G401.6 (cell line): ENCODE results near the gene TMLHE.
"Not testable (repeated sequence)": the region's sequence is repeated elsewhere in the genome, so short reads cannot be mapped to it uniquely, and the experiment has no call there.

Source experiments
- FAIRE-seq: peaks from 2 replicates; lab custom pipeline; 2012; peaks lifted over from hg19 to GRCh38; lab: Jason Lieb, UNC

TMLHE gene

DNA sequence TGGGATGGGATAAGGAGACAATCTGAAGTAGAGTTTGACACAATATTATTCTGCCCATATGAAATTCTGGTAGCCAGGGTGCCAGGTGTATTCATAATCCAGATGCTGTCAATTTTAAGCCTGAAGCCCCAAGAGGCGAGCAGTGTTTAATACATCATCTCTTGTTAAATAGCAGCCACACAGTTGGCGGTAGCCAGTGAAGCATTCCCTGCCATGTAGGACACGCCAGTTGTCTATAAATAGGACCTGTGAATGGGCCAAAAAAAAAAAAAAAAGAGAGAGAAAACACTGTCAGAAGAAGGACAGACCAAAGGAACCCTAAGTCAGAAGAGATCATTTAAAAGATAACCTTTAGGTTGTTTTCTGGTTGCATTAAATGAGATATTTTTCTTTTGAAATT, 121.3 kb downstream of the TMLHE start:
- FAIRE-seq: not testable (repeated sequence)

GRCh38 chrX:155477136-155477535, 135.6 kb downstream of the TMLHE start:
- FAIRE-seq: not testable (repeated sequence)

GRCh38 chrX:155466269-155466938, 146.3 kb downstream of the TMLHE start:
- not testable (repeated sequence) for FAIRE-seq

DNA sequence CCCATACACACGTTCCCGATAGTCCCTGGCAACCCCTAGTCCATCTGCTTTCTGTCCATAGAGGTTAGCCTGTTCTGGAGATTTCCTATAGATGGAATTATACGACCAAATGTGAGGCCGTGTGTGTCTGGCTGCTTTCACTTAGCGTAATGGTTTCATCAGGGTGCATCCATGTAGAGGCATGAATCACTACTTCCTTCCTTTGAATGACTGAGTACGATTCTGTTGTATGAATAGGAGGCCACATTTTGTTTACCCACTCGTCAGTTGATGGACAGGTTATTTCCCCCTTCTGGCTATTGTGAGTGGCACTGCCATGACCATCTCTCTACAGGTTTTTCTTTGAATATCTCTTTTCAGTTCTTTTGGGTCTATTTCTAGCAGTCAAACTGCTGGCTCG, 152.3 kb downstream of the TMLHE start:
- FAIRE-seq: not testable (repeated sequence)

DNA sequence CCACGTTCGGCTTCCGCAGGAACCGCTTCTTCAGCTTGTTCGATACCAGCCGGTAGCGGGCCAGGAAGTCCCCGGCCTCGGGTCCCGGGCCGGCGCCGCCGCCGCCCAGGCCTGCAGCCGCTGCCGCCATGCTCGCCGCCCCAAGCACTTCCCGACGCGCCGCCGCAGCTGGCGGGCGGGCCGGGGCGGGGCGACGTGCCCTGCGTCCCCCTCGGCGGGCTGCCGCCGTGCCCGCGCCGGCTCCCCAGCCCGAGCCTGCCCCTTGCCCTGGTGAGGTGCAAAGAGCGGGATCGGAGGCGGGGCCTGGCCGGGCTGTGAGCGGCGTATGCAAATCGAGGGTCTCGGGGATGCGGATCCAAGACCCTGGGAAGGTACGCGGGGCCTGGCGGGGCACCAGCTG, 154.3 kb downstream of the TMLHE start, which contains the start of gene F8A3:
F8A3 (minus strand) TSS at position 150 of the 400 bp plus-strand sequence; CDS start at position 130, 20 bp downstream.
- FAIRE-seq: not testable (repeated sequence)

GRCh38 chrX:155457761-155458447, 154.8 kb downstream of the TMLHE start:
- FAIRE-seq: not testable (repeated sequence)

DNA sequence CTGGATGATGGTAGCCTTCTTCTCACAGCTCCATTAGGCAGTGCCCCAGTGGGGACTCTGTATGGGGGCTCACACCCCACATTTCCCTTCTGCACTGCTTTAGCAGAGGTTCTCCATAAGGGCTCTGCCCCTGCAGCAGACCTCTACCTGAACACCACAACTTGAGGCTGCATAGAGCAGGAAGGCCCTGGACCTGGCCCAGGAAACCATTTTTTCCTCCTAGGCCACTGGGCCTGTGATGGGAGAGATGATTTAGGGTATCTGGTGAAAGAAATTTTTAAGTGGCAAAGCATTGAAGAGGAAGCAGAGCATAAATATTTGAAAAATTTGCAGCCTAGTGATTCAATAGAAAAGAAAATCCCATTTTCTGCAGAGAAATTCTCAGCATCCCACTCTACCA, 171.7 kb downstream of the TMLHE start:
- no peak for FAIRE-seq
